GM12875 (cell line): ENCODE measurements around the gene PLEKHG4.

Source experiments
- H3K4me3 ChIP-seq: one replicate; pipeline ENCODE4 v1.5.1; 2011; ENCODE audit warnings: low read depth, low read length, control low read depth
- CTCF ChIP-seq: IDR thresholded peaks from 2 replicates; pipeline ENCODE4 v1.5.1; 2011; ENCODE audit warnings: low read depth, mild to moderate bottlenecking, control low read depth, inconsistent platforms, low read length, moderate library complexity, borderline replicate concordance; ENCODE audit not compliant: insufficient read depth

The PLEKHG4 gene

GRCh38 chr16:67329901-67330300 is 50.6 kb downstream of the PLEKHG4 start:
- H3K4me3 ChIP-seq = no peak overlapping the region
- TF ChIP-seq CTCF = no peak

GRCh38 chr16:67333315-67333714 is 54.0 kb downstream of the PLEKHG4 start:
- no peak overlapping the region for H3K4me3 ChIP-seq
- TF ChIP-seq CTCF = no peak

GRCh38 chr16:67336116-67336515 is 56.8 kb downstream of the PLEKHG4 start:
- no peak overlapping the region for H3K4me3 ChIP-seq
- no peak for TF ChIP-seq CTCF

GRCh38 chr16:67336648-67337047 is 57.3 kb downstream of the PLEKHG4 start:
- no peak overlapping the region for H3K4me3 ChIP-seq
- TF ChIP-seq CTCF = no peak
